Esophagus squamous epithelium (tissue), 5 donors: Measurements from ENCODE around the gene TAF13. TPM values are rescaled to one million over a fixed set of nuclear protein-coding genes. Genes with fewer than 3 reads are reported as not detected.
A peak's percentile ranks its signal among the peaks of the same experiment; 100 is the strongest.

Source experiments
- DNase-seq: peaks from one replicate; lab custom pipeline; 2025; lab: John Stamatoyannopoulos, UW
- H3K27ac ChIP-seq, 4 donors: fragments of 200-600 bp; sonication (generic); one replicate each; pipeline ENCODE4 v1.5.1; 2016 to 2019; ENCODE audit warnings: mild to moderate bottlenecking in 1 of 4
- H3K27me3 ChIP-seq, 4 donors: fragments of 200-600 bp; sonication (generic); 1 replicate in 3 of 4; 2 replicates in 1 of 4; pipeline versions ENCODE4 v1.5.1 to v1.6.0; 2017 to 2021; ENCODE audit warnings: antibody characterized with exemption in 1 of 4
- H3K36me3 ChIP-seq, 3 donors: fragments of 200-600 bp; sonication (generic); one replicate each; pipeline ENCODE4 v1.5.1; 2016 to 2019
- H3K4me1 ChIP-seq, 3 donors: fragments of 200-600 bp; sonication (generic); one replicate each; pipeline ENCODE4 v1.5.1; 2017 to 2019
- H3K4me3 ChIP-seq, 4 donors: fragments of 200-600 bp; sonication (generic); 1 replicate in 3 of 4; 2 replicates in 1 of 4; pipeline ENCODE4 v1.5.1; 2016 to 2019; ENCODE audit warnings: mild to moderate bottlenecking in 2 of 4, moderate library complexity in 1 of 4
- H3K9me3 ChIP-seq, 3 donors: fragments of 200-600 bp; sonication (generic); one replicate each; pipeline ENCODE4 v1.5.1; 2016 to 2019
- CTCF ChIP-seq, 6 experiments: fragments of 450-650 bp in 4 of 6; fragments of 200-600 bp in 2 of 6; sonication (generic) in 2 of 6; IDR thresholded peaks; one replicate each; pipeline ENCODE4 v1.5.1; 2016 to 2019; ENCODE audit warnings: antibody characterized with exemption in 6 of 6, mild to moderate bottlenecking in 4 of 6, moderate library complexity in 4 of 6
- POLR2A ChIP-seq, 4 donors: fragments of 450-650 bp; IDR thresholded peaks; one replicate each; pipeline ENCODE4 v1.6.1; 2017; ENCODE audit warnings: antibody characterized with exemption in 4 of 4, mild to moderate bottlenecking in 4 of 4, moderate library complexity in 3 of 4
- WGBS, 2 donors: methylation state at CpG; one replicate each; pipeline ENCODE4 v1.1.5; 2018; 5-methylcytosine and 5-hydroxymethylcytosine counted together
- intact Hi-C: fragments of 100-400 bp; cut with DNase I; formaldehyde crosslinking; loops from one replicate; pipeline ENCODE4 v1.15.0; 2022
- total RNA-seq, 4 donors: library from RNA; depleted of rRNA; stranded (reverse); fragments of >200 nt; gene quantifications; one replicate each; pipeline ENCODE4 v1.1.0, GENCODE V29; 2016
- donor health status: DM: yes; HTN: yes; CAD: no.

The TAF13 gene
- total RNA-seq, 4 donors from 2014 or later = 35.3 to 71.2 (median 43.4) TPM

- intact Hi-C loops = no loop called here
- Histone ChIP-seq H3K27ac (peak overlapping the region in 1 of 4 donors; percentile 11), H3K4me1 (peaks cover 20 to 32% (median 24%) of the 10 kb centered on the region in 3 donors), H3K9me3 (no peaks in the 10 kb centered on the region), H3K27me3 (peaks cover 0 to 37% (median 7%) of the 10 kb centered on the region in 4 donors), H3K4me3 (peak overlapping the region in 3 of 4 donors; percentile 23 to 63 (median 43)), H3K36me3 (no peaks in the 10 kb centered on the region)
- no peak for TF ChIP-seq POLR2A (IDR thresholded peaks at IDR 0.05)
- no peak for TF ChIP-seq CTCF (IDR thresholded peaks at IDR 0.05)
- 12 to 14% methylated on average over 4 to 12 of the region's 12 CpGs for WGBS, 2 donors
- no peak for DNase-seq
These were observed 38.5 kb upstream of the TAF13 start for GRCh38 chr1:109114342-109114674.

- Histone ChIP-seq H3K27me3 (peaks cover 0 to 37% (median 7%) of the 10 kb centered on the region in 4 donors), H3K4me3 (peak within 1 kb of the TSS; percentile 13 to 63 (median 33)), H3K36me3 (no peaks in the 10 kb centered on the region), H3K27ac (peak within 1 kb of the TSS in 1 of 4 donors; percentile 11), H3K4me1 (peaks cover 20 to 32% (median 24%) of the 10 kb centered on the region in 3 donors), H3K9me3 (no peaks in the 10 kb centered on the region)
- peak in 1 of 6 experiments; percentile 13 for TF ChIP-seq CTCF (IDR thresholded peaks at IDR 0.05)
- no peak for TF ChIP-seq POLR2A (IDR thresholded peaks at IDR 0.05)
- no peak for DNase-seq
- WGBS, 2 donors = 0 to 5% methylated on average over 23 to 24 of the region's 56 CpGs
- intact Hi-C loops = no loop called here
These were observed 38.0 kb upstream of the TAF13 start, which contains the start of gene ELAPOR1 for GRCh38 chr1:109113590-109114341. Gene ELAPOR1 (plus strand): TSS chr1:109114115. CDS start chr1:109114184, 69 bp downstream.

- Histone ChIP-seq H3K4me3 (peak overlapping the region in 3 of 4 donors; percentile 23 to 63 (median 43)), H3K4me1 (peaks cover 20 to 32% (median 24%) of the 10 kb centered on the region in 3 donors), H3K9me3 (no peaks in the 10 kb centered on the region), H3K36me3 (no peaks in the 10 kb centered on the region), H3K27ac (peak overlapping the region in 1 of 4 donors; percentile 22), H3K27me3 (peaks cover 0 to 37% (median 7%) of the 10 kb centered on the region in 4 donors)
- peak; percentile 88 to 98 (median 95) for TF ChIP-seq CTCF (IDR thresholded peaks at IDR 0.05)
- TF ChIP-seq POLR2A (IDR thresholded peaks at IDR 0.05) = no peak
- intact Hi-C loops = no loop called here
- 8 to 16% methylated on average over 14 to 15 of the region's 31 CpGs for WGBS, 2 donors
- peak; percentile 40 for DNase-seq
These were observed 37.0 kb upstream of the TAF13 start for GRCh38 chr1:109112652-109113285.

- Histone ChIP-seq H3K4me1 (peaks cover 20 to 32% (median 24%) of the 10 kb centered on the region in 3 donors), H3K36me3 (no peaks in the 10 kb centered on the region), H3K27me3 (peaks cover 0 to 37% (median 7%) of the 10 kb centered on the region in 4 donors), H3K27ac (peak overlapping the region in 1 of 4 donors; percentile 22), H3K9me3 (no peaks in the 10 kb centered on the region), H3K4me3 (peak overlapping the region in 3 of 4 donors; percentile 23 to 63 (median 43))
- intact Hi-C loops = no loop called here
- TF ChIP-seq CTCF (IDR thresholded peaks at IDR 0.05) (peak in 2 of 6 experiments; percentile 15 to 36), POLR2A (IDR thresholded peaks at IDR 0.05) (no peak)
- WGBS, 2 donors = 24 to 37% methylated on average over 4 to 10 of the region's 10 CpGs
- DNase-seq = no peak
These were observed 36.4 kb upstream of the TAF13 start for GRCh38 chr1:109112056-109112651.
